Right ventricle myocardium superior (tissue), 1 donor: ENCODE results near the gene LRPAP1. TPM values are rescaled to one million over a fixed set of nuclear protein-coding genes. Genes with fewer than 3 reads are reported as not detected.
"Not testable (repeated sequence)": the region's sequence is repeated elsewhere in the genome, so short reads cannot be mapped to it uniquely, and the experiment has no call there.

Source experiments
- ATAC-seq: fragments of 200-7000 bp; cut with Tn5 transposase; one replicate; pipeline ENCODE4 v1.9.1; 2020; ENCODE audit warnings: mild to moderate bottlenecking; ENCODE audit not compliant: poor library complexity
- DNase-seq: peaks from one replicate; pipeline ENCODE4 v3.0.0-alpha.2; 2020
- intact Hi-C: fragments of 100-400 bp; cut with DNase I; formaldehyde crosslinking; loops from one replicate; pipeline ENCODE4 v1.11.2; 2022
- long read RNA-seq: library from polyadenylated mRNA; unstranded; transcript quantifications from one replicate; pipeline ENCODE4 v2.0.0, GENCODE V29; 2021
- total RNA-seq: library from RNA; stranded (reverse); fragmentation: NEBNext Ultra II Directional; extraction: Animal tissue kit (Norgen Biotek cat#: 25700); gene quantifications from one replicate; pipeline ENCODE4 v1.2.1, GENCODE V29; 2021
- donor health status: DM: no; HTN: yes; CAD: no; lungs with severe emphysema.

The LRPAP1 gene, protein sequence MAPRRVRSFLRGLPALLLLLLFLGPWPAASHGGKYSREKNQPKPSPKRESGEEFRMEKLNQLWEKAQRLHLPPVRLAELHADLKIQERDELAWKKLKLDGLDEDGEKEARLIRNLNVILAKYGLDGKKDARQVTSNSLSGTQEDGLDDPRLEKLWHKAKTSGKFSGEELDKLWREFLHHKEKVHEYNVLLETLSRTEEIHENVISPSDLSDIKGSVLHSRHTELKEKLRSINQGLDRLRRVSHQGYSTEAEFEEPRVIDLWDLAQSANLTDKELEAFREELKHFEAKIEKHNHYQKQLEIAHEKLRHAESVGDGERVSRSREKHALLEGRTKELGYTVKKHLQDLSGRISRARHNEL
- total RNA-seq: 280 TPM
- long read RNA-seq, full-length matches to known transcripts: 911 of 962 reads
- long read RNA-seq, partial matches to known transcripts: 28 of 962 reads
- long read RNA-seq, other reads (novel, unspliced or antisense): 23 of 962 reads

DNA sequence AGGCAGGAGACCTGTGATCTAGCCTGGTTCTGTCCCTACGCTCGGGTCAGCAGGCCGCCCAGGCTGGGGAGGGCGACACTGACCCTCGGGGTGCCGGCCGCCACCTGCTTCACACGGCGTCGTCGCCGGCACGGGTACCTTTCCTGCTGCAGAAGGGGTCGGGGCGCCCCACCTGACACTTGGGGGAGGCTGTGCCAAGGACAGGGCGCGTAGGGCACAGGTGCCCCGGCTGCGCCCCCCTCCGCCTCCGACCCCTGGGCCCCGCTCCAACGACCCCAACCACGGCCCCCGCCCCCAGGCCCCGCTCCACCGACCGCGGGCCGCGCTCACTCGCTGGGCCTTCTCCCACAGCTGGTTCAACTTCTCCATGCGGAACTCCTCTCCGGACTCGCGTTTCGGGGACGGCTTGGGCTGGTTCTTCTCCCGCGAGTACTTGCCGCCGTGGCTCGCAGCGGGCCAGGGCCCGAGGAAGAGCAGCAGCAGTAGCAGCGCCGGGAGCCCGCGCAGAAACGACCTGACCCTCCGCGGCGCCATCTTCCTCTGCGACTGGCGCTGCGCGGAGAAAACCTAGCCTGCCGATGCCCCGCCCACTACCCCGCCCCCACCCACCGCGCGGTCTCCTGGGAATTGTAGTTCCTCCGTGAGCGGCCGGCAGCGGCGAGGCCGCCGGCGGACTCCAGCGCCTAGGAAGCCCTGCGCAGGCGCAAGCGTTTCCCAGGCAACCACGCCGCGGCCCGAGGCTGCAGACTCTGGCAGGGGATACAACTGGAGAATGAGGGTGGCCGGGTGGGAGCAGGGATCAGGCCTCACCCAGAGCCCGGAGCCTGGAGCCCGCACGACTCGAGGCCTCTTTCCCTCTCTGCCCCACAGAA, at the start of gene LRPAP1:
LRPAP1 (minus strand) TSS at position 544 of the 872 bp plus-strand sequence; CDS start at position 534, 10 bp downstream.
- DNase-seq (peak; percentile 96), ATAC-seq (peak; percentile 97)
- intact Hi-C loops: no loop called here

DNA sequence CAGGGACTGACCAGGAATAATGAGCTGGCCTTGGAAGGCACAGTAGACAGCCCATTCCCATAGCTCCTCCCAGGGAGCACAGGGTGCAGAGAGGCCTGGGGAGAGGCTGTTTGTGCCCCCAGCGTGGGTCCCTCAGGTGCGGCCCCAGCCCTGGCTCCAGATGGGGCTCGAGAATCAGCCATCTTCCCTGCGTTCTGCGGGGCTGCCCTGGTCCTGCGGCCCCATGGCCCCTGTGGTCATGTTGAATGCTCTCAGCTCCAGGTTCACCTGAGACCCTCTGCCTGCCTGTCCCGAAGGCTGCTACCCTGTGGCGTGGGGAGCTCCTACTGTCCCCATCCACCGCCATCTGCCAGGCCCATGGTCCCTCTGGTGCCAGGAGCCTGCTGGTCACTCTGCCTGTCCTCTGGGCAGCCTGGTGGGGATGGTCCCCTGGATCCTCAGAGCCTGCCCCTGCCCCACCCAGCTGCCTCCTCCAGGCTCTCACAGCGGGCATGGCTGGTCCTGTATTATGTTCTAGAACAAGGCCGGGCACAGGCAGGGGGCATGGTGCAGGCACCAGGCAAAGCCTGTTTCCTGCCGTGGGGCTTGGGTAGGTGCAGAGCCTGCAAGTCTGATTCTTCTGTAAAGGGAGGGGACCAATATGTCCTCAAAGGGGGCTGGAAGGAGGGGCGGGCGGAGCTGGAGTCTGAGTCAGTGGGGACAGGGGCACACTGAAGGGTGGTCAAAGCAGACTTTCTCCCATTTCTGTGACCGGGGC, 49.3 kb upstream of the LRPAP1 start:
- intact Hi-C loops, DNase-seq, ATAC-seq: not testable (repeated sequence)

DNA sequence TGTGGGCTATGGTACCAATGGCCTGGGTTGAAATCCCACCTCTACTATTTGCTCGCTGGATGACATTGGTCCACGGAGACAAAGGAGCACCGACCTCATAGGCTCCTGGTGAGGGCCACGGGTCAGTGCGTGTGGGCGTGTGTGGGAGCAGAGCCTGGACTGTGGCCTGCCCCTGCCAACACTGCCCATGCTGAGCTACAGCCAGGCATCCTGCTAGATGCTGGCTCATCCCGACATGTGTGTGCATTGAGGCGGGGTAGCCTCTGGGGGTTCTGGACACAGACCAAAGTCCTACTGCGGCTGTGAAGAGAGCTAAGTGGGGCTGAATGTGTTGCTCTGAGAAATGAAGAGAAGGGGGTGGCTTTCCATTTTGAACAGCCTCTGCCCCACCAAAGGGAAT, 48.6 kb upstream of the LRPAP1 start:
- ATAC-seq, intact Hi-C loops, DNase-seq: not testable (repeated sequence)

DNA sequence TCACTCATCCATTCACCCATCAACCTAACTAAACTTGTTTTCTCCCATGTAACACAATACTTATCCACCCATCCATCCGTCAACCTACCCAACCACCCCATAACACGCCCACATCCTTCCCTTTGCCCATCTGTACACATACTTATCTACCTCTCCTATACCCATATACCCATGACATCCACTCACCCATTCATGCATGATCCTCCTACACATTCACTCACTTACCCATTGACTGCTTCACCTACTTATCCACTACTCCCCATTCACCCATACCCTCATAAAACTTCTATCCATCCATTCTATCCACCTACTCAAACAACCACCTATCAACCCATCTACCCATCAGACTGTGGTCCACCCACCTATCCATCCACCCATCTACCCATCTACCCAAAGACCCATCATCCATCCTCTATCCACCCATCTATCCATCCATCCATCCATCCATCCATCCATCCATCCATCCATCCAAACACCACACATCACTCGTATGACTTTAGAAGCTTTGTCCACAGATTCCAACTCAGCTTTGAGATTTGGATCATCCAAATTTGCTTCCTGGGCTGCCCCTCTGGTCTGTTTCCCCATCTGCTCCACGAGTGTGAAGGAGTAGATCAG, 46.4 kb upstream of the LRPAP1 start:
- ATAC-seq, intact Hi-C loops, DNase-seq: not testable (repeated sequence)

DNA sequence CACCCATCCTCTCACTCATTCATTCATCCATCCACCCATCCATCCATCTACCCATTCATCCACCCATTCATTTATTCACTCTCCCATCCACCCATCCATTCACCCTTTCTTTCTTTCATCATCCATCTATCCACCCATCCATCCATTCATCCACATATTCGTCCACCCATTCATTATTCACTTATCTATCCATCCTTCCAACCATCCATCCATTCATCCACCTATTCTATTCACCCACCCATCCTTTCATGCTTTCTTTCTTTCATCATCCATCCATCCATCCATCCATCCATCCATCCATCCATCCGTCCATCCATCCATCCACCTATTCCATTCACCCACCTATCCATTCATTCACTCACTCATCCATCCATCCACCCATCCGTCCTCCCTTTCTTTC, 45.8 kb upstream of the LRPAP1 start:
- ATAC-seq, intact Hi-C loops, DNase-seq: not testable (repeated sequence)

DNA sequence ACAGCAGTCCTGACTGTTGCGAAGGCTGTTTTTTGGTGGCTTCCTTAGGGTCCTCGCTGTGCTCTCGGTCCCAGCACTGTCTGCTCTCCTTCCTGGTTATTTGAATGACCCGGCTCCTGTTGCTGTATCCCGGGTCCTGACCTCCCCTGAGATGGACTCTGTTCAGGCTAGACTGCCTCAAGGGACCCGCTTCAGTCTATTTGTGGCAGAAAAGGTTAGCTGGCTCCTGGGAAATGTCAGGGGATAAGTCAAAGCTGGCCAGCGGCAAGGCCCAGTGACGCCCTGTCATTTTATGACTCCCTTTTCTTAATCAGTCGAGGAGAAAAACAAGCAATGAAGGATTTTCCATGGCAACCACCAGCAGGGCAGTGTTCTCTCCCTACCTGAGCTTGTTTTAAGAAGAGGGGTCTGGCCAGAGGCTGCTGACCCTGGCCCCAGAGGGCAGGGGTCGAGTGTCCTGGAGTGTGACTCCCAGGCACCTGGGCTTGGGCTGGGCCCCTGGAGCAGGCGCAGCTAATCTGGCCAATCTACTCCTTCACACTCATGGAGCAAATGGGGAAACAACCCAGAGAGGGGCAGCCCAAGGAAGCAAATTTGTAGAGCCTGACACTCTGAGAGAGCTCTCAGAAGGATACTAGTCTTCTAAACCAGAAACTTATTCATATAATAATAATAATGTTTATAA, 45.1 kb upstream of the LRPAP1 start:
- ATAC-seq, intact Hi-C loops: not testable (repeated sequence)

DNA sequence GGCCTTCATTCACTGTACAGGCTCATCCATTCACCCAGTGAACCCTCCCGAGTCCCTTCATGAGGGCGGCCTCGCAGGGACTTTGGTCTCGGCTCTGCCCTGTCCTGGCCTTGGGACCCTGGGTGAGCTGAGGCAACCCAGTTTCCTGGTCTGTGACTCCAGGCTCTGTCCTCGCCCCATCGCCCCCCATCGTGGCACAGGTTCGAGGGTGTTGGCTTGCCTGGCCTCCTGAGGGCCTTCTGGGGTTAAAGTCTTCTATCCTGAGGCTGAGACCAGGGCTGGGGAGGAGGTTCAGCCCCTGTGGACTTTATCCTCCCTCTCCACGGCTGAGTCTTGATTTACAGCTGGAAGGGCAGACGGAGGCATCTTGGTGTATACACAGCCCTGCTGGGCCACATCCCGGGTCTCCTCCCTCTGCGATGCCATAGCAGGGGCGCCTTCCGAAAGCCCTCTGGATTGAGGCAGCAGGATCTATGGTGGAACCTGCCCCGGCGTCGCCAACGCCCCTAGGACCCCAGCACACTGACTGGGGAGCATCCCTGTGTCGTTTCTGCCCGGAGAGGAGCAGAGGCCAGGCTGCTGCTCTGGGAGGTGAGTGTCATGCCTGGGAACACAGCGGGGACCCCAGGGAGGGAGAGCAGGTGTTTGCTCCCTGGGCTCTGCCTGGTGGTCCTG, 44.4 kb upstream of the LRPAP1 start:
- DNase-seq, ATAC-seq, intact Hi-C loops: not testable (repeated sequence)

More for the DNA sequence above, 45.1 kb upstream of the LRPAP1 start:
- not testable (repeated sequence) for DNase-seq

DNA sequence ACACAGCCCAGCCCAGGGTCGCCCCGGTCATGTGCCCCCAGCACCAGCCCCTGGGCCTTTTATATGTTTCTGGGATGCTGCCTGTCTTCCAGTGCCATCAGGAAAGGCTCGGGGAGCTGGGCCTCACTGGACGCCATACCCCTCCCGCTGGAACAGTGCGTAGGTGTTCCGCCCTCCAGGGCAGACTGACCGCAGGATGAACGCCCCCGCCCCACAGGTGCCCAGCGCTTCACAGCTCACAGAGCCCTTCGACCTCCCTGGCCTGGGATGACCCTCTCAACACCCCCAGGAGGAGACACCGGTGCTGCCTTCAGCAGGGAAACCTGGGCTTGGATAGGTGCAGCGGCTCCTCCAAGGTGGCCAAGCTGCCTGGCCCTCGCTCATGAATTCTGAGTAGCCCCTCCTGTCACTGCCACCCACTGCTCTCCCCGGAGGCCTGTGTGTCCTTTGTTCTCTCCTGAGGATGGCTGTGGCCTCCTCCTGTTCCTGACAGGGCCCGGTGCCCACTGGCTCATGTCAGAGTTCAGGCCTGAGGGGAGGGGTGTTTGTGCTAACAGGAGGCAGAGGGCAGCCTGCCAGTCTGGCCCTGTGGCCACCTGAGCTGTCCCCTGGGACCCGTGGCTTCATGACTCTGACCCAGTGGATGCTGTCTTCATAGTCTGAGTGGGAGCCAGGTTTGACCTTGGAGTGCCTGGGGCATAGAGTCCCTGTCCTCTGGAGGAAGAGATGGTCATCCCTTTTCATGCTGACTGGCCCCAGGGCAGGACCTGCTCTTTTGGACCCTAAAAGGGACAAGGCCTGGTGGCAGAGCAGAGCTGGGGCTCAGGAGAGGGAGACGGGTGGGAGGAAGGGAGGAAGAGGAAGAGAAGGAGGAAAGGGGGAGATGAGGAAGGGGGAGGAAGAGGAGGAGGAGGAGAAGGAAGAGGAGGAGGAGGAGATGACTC, 43.5 kb upstream of the LRPAP1 start:
- ATAC-seq, intact Hi-C loops, DNase-seq: not testable (repeated sequence)

DNA sequence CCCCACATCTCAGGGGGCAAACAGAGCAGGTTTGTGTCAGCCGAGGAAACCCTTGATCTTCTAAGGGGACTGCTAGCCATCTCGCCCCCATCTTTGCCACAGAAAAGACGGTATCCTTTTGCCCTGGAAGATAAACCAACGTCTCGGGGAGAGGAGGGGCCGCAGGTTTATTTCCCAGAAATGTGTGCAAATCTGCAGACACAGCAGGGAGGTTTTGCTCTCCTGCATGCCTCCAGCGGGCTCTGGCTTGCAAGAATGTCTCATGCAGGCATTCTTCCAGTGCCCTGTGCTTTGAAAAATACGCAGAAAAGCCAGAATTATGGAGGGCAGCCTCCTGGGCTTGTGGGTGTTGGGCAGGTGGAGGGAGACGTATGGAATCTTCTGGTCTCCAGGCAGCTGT, 42.6 kb upstream of the LRPAP1 start:
- ATAC-seq, DNase-seq, intact Hi-C loops: not testable (repeated sequence)

DNA sequence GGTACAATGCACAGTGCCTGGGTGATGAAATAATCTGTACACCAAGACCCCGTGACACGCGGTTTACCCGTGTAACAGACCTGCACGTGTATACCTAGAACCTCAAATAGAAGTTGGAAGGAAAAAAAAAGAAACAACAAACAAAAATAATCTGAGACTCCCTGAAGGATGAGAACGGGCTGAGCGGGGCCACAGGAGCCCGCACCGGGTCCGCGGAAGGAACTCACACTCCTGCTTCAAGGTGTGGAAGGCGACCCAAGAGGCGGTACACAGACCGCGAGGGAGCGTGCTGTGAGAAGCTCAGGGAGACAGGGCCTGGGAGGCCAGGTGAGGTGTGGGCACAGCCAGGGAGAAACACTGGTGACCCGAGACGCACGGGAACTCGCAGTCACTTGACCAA, 42.1 kb upstream of the LRPAP1 start:
- intact Hi-C loops, ATAC-seq, DNase-seq: not testable (repeated sequence)

DNA sequence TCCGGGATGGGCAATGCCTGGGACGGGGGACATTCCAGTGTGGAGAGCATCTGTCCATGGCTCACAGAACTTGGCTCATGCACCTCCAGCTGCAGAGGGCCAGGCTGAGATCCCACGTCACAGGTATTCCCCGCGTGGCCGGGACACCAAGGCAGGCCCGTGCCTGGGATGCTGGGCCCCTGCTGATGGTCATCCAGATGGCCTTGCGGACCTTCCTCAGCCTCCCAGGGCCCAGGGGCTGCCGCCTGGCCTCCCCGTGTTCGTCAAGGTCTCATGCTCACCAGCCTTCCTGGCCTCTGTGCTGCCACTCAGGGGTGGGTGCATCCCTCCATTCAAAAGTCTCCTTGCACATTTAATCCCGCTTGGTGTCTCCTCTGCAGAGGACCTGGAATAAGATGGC, 40.9 kb upstream of the LRPAP1 start:
- intact Hi-C loops: no loop called here
- no peak for ATAC-seq
- DNase-seq: no peak

DNA sequence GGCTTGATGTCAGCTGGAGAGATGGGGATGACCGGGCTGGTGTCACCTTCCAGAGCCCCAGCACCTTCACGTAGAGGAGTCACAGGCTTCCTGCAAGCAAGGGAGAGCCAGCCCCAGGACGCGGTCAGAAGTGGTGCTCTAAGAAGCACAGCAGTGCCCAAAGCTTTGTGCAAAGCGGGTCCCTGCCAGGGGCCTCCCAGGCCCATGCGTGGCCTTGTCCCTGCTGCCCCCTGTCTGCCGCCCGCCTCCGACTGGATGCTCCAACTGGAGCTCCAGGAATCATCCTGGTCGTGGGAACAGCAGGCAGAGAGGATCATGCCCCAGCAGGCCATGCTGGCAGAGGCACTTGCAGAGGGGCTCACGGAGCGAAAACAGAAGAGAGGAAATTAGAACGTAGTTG, 40.1 kb upstream of the LRPAP1 start:
- DNase-seq: no peak
- intact Hi-C loops: no loop called here
- no peak for ATAC-seq

DNA sequence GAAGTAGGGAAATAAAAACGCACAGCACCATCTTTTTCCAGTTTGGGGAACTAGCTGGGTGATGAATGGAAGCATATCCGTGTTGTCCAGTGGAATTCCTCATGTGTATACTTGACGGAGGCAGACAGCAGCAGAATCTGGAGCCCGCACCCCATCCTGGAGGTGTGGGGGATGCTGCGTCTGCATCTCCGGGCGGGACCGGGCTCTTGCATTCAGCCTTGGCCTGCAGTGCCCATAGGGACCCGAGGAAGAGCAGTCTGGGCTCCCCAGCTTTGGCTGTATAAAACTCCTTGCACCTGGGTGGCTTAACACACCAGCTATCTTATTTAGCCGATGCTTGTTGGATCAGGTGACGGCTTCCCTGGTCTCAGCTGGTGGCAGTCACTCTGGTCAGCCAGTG, 39.7 kb upstream of the LRPAP1 start:
- no peak for DNase-seq
- intact Hi-C loops: no loop called here
- no peak for ATAC-seq

DNA sequence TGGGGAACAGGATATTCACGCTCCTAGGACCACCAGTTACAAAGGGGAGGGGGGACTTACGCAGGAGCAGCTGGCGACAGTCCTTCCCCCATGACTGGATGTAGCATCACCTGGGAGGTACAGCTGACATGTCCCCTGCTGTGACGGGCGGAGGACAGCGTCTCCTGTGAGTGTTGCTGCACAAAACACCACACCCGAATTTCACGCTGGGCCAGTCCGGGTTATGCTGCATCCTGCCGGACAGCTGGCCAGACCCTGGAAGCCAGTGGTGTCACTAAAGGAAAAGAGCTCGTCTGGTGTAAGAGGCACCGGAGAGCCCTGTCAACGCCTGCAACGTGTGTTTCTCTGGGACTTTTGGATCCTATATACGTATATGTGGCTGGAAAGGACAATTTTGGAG, 38.7 kb upstream of the LRPAP1 start:
- DNase-seq, intact Hi-C loops, ATAC-seq: not testable (repeated sequence)

DNA sequence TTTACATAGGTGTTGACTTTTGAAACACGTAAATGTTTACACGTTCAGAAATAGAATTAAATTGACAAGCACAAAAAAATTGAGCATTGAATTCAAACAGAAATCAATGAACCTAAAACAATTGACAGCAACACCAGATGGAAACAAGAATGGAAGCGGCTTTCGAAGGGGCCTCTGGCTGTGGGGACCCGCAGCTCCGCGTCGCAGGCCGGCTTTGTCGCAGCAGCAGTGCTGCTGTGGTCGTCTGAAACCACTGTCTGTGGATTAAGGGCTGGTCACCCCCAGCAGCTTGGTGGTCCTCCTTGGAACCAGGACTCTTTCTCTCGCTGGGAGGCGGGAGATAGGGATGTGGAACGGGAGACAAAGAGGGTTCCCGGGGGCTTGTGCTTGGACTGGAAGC, 37.4 kb upstream of the LRPAP1 start:
- ATAC-seq, intact Hi-C loops, DNase-seq: not testable (repeated sequence)

DNA sequence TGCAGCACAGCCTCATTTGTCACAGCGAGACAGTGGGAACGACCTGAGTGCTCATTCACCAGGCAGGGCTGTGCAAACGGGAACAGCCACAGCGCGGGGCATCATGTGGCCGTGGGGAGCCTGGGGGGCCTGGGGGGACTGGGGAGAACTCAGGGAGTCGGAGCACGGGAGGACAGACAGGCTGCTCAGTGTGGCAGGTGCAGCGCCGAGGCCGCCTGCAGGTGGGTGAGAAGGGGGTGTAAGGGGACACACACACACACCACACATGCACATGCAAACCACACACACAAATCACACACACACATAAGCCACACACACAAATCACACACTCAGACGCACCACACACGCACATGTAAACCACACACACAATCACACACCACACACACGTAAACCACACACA, 34.5 kb upstream of the LRPAP1 start:
- DNase-seq, ATAC-seq, intact Hi-C loops: not testable (repeated sequence)
